Measurements from ENCODE around the gene ARHGAP33. TPM values are rescaled to one million over a fixed set of nuclear protein-coding genes. Genes with fewer than 3 reads are reported as not detected.

The ARHGAP33 gene
- total RNA-seq, 4 donors from 2014 or later, result 1.3 to 8.4 (median 2.3) TPM

DNA sequence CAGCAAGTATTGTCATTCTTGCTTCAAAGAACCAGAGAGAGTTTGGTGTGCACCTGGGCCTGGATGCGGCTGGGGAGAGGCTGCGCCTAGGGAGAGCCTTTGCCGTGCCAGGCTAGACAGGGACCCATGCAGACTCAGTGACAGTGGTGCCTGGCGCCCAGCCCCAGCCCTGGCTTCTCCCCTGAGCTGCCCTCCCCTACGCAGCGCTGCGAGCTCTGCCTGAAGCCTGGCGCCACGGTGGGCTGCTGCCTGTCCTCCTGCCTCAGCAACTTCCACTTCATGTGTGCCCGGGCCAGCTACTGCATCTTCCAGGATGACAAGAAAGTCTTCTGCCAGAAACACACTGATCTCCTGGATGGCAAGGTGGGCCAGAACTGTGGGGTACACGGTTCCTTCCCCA is 45.6 kb upstream of the ARHGAP33 start:
- intact Hi-C loops (cut with DNase I), result no loop called here
- H3K27ac ChIP-seq, result peak overlapping the region in 1 of 4 donors; percentile 28
- 44 to 88% methylated on average over 1 to 5 of the region's 11 CpGs for WGBS, 2 donors
- H3K9me3 ChIP-seq, result no peaks in the 10 kb centered on the region
- peaks cover 0 to 20% (median 8%) of the 10 kb centered on the region in 3 donors for H3K4me1 ChIP-seq
- TF ChIP-seq CTCF (IDR thresholded peaks at IDR 0.05) (no peak), POLR2A (IDR thresholded peaks at IDR 0.05) (no peak)
- DNase-seq, result no peak
- H3K27me3 ChIP-seq, result no peaks in the 10 kb centered on the region
- H3K36me3 ChIP-seq, result peaks cover 85 to 100% (median 88%) of the 10 kb centered on the region in 3 donors
- no peak overlapping the region for H3K4me3 ChIP-seq

DNA sequence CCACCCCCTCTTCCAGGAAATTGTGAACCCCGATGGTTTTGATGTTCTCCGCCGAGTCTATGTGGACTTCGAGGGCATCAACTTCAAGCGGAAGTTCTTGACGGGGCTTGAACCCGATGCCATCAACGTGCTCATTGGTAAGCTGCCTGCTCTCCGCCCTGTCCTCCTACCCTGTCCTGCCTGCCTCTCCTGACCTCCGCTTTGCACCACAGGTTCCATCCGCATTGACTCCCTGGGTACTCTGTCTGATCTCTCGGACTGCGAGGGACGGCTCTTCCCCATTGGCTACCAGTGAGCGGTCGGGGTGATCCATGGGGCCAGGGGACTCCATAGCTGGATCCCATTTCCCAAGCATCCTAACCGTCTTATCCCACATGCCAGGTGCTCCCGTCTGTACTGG is 45.0 kb upstream of the ARHGAP33 start:
- TF ChIP-seq POLR2A (IDR thresholded peaks at IDR 0.05), result no peak
- TF ChIP-seq CTCF (IDR thresholded peaks at IDR 0.05), result no peak
- H3K9me3 ChIP-seq, result no peaks in the 10 kb centered on the region
- intact Hi-C loops (cut with DNase I), result no loop called here
- DNase-seq, result no peak
- peaks cover 0 to 20% (median 8%) of the 10 kb centered on the region in 3 donors for H3K4me1 ChIP-seq
- H3K4me3 ChIP-seq, result no peak overlapping the region
- H3K36me3 ChIP-seq, result peaks cover 82 to 100% (median 85%) of the 10 kb centered on the region in 3 donors
- H3K27me3 ChIP-seq, result no peaks in the 10 kb centered on the region
- 93 to 94% methylated on average over 16 to 17 of the region's 18 CpGs for WGBS, 2 donors
- H3K27ac ChIP-seq, result peak overlapping the region in 1 of 4 donors; percentile 28

DNA sequence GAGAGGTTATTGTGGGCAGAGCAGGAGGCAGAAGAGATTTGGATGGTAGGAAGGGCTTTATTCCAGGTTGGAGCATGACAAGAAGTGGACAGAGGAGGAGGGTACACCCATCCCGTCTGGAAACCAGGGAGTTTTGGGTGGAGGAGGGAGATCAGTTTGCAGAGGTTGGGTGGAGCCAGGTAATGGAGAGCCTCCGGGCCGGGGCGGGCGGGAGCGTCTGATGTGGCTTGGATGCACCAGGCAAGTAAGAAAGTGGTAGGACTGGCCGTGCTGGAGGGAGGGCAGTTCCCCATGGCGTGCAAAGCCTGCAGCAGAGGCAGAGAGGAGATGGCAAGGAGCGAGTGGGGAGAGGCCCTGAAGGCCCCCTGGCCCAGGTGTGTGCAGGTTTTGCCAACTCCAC is 44.0 kb upstream of the ARHGAP33 start:
- 56 to 59% methylated on average over 9 of the region's 9 CpGs for WGBS, 2 donors
- Histone ChIP-seq H3K4me1 (peaks cover 0 to 20% (median 8%) of the 10 kb centered on the region in 3 donors), H3K36me3 (peaks cover 74 to 100% (median 81%) of the 10 kb centered on the region in 3 donors), H3K27ac (peak overlapping the region in 2 of 4 donors; percentile 29 to 40), H3K4me3 (no peak overlapping the region), H3K27me3 (no peaks in the 10 kb centered on the region), H3K9me3 (no peaks in the 10 kb centered on the region)
- intact Hi-C loops (cut with DNase I), result no loop called here
- no peak for DNase-seq
- TF ChIP-seq CTCF (IDR thresholded peaks at IDR 0.05) (no peak), POLR2A (IDR thresholded peaks at IDR 0.05) (no peak)

- DNase-seq, result no peak
- no peak overlapping the region for H3K27ac ChIP-seq
- TF ChIP-seq POLR2A (IDR thresholded peaks at IDR 0.05) (no peak), CTCF (IDR thresholded peaks at IDR 0.05) (no peak)
- intact Hi-C loops (cut with DNase I), result no loop called here
- no peak overlapping the region for H3K4me3 ChIP-seq
- peaks cover 0 to 20% (median 8%) of the 10 kb centered on the region in 3 donors for H3K4me1 ChIP-seq
- no peaks in the 10 kb centered on the region for H3K9me3 ChIP-seq
- H3K36me3 ChIP-seq, result peaks cover 74 to 100% (median 81%) of the 10 kb centered on the region in 3 donors
- WGBS, 2 donors, result 84 to 86% methylated on average over 7 to 18 of the region's 21 CpGs
- no peaks in the 10 kb centered on the region for H3K27me3 ChIP-seq
Measured at GRCh38 chr19:35731779-35732405, 43.5 kb upstream of the ARHGAP33 start.

GRCh38 chr19:35732540-35733179 is 42.7 kb upstream of the ARHGAP33 start:
- peaks cover 0 to 20% (median 8%) of the 10 kb centered on the region in 3 donors for H3K4me1 ChIP-seq
- no peak overlapping the region for H3K27ac ChIP-seq
- no peak overlapping the region for H3K4me3 ChIP-seq
- TF ChIP-seq CTCF (IDR thresholded peaks at IDR 0.05) (no peak), POLR2A (IDR thresholded peaks at IDR 0.05) (no peak)
- no peak for DNase-seq
- peaks cover 72 to 100% (median 73%) of the 10 kb centered on the region in 3 donors for H3K36me3 ChIP-seq
- H3K9me3 ChIP-seq, result no peaks in the 10 kb centered on the region
- WGBS, 2 donors, result 91% methylated on average over 14 of the region's 25 CpGs; no CpG with 5 or more reads in 1 of the 2 donors
- intact Hi-C loops (cut with DNase I), result no loop called here
- no peaks in the 10 kb centered on the region for H3K27me3 ChIP-seq

All from esophagus squamous epithelium (tissue), 5 donors.